ENCODE data around the gene PPP2R5B. TPM values are rescaled to one million over a fixed set of nuclear protein-coding genes. Genes with fewer than 3 reads are reported as not detected.
A peak's percentile ranks its signal among the peaks of the same experiment; 100 is the strongest.

The PPP2R5B gene
- total and polyA plus RNA-seq, 9 of the 15 experiments (the other 6 are each of a cell fraction or from before 2014, with no cell fraction given), result 0.10 to 7.8 (median 3.3) TPM

GRCh38 chr11:64916775-64917662 lies 7.5 kb upstream of the PPP2R5B start, which contains the start of gene ATG2A (continued):
- TF ChIP-seq THAP12 (CRISPR knock-in tag; IDR thresholded peaks at IDR 0.05) (0 out of 2 replicates have a peak, but pooled peaks have one; percentile 25), CLOCK (CRISPR knock-in tag; IDR thresholded peaks at IDR 0.05; ENCODE audit: borderline replicate concordance) (no peak), NR2C1 (IDR thresholded peaks at IDR 0.05) (peak; percentile 89), NR2C1 (tag; IDR thresholded peaks at IDR 0.05) (peak; percentile 88), NR2C2 (CRISPR knock-in tag; IDR thresholded peaks at IDR 0.05) (peak; percentile 67; the same call in 1 of the 2 replicates), NR2C2 (tag; IDR thresholded peaks at IDR 0.05) (peak; percentile 97), CHAMP1 (IDR thresholded peaks at IDR 0.05) (no peak), SPI1 (IDR thresholded peaks at IDR 0.05; ENCODE audit: borderline replicate concordance, low read depth, low read length) (no peak), FOXA1 (IDR thresholded peaks at IDR 0.05; ENCODE audit: borderline replicate concordance) (no peak), ZBTB17 (CRISPR knock-in tag; IDR thresholded peaks at IDR 0.05) (0 out of 2 replicates have a peak, but pooled peaks have one; percentile 17), FOS (IDR thresholded peaks at IDR 0.05; ENCODE audit: extremely low read depth, insufficient read length) (peak; percentile 79), RFX1 (IDR thresholded peaks at IDR 0.05) (no peak), KAT8 (IDR thresholded peaks at IDR 0.05; ENCODE audit: low read depth) (no peak), MAFG (tag; conservative IDR thresholded peaks at IDR 0.05) (no peak), NUFIP1 (IDR thresholded peaks at IDR 0.05; ENCODE audit: partially characterized antibody) (peak; percentile 32), SMAD1 (IDR thresholded peaks at IDR 0.05; ENCODE audit: low read depth, low read length, partially characterized antibody) (no peak), KAT7 (CRISPR knock-in tag; IDR thresholded peaks at IDR 0.05; ENCODE audit: borderline replicate concordance) (peak; percentile 82; the same call in 1 of the 2 replicates), L3MBTL2 (IDR thresholded peaks at IDR 0.05) (peak; percentile 23; the same call in 1 of the 2 replicates), NR2F6 (CRISPR knock-in tag; IDR thresholded peaks at IDR 0.05) (no peak), HSF4 (CRISPR knock-in tag; IDR thresholded peaks at IDR 0.05; ENCODE audit: borderline replicate concordance) (no peak), CHD2 (IDR thresholded peaks at IDR 0.05; ENCODE audit: low read depth, low read length) (peak; percentile 39; the same call in 1 of the 2 replicates), ZNF780A (CRISPR knock-in tag; IDR thresholded peaks at IDR 0.05) (no peak)
